Endothelial cell of umbilical vein (primary cell): ENCODE data around the gene NTNG1.

ENCODE experiments used
- CTCF ChIP-seq, 2 donors: IDR thresholded peaks; 1 replicate in 1 of 2; 2 replicates in 1 of 2; pipeline ENCODE4 v1.5.1; 2011; ENCODE audit warnings: low read length in 2 of 2, mild to moderate bottlenecking in 2 of 2, moderate library complexity in 2 of 2, control low read depth in 1 of 2, inconsistent platforms in 1 of 2, low read depth in 1 of 2; ENCODE audit not compliant: insufficient read depth in 1 of 2; ENCODE audit errors: extremely low read depth in 1 of 2
- EZH2 ChIP-seq: IDR thresholded peaks from 2 replicates; pipeline ENCODE4 v1.6.1; 2012; ENCODE audit warnings: borderline replicate concordance, low read depth, mild to moderate bottlenecking, moderate library complexity, low read length, inconsistent platforms; ENCODE audit not compliant: severe bottlenecking
- FOS ChIP-seq: IDR thresholded peaks from 2 replicates; pipeline ENCODE4 v1.6.1; 2011; ENCODE audit warnings: mild to moderate bottlenecking, low read length, moderate library complexity, borderline replicate concordance; ENCODE audit not compliant: insufficient read depth
- GATA2 ChIP-seq: IDR thresholded peaks from 2 replicates; pipeline ENCODE4 v1.7.0; 2011; ENCODE audit warnings: low read depth, mild to moderate bottlenecking, moderate library complexity, mixed read lengths, low read length; ENCODE audit not compliant: insufficient read length, insufficient read depth
- JUN ChIP-seq: IDR thresholded peaks from 2 replicates; pipeline ENCODE4 v1.6.1; 2011; ENCODE audit warnings: borderline replicate concordance, low read depth; ENCODE audit not compliant: insufficient read length, insufficient read depth
- MAX ChIP-seq: IDR thresholded peaks from 2 replicates; pipeline ENCODE4 v1.6.1; 2011; ENCODE audit not compliant: insufficient read depth, insufficient read length
- POLR2A ChIP-seq: IDR thresholded peaks from 2 replicates; pipeline ENCODE4 v1.6.1; 2012; ENCODE audit warnings: low read depth, mild to moderate bottlenecking, control low read depth, low read length
- POLR2AphosphoS5 ChIP-seq: IDR thresholded peaks from 2 replicates; pipeline ENCODE4 v1.6.1; 2012; ENCODE audit warnings: low read depth, mild to moderate bottlenecking, control low read depth, low read length, moderate library complexity; ENCODE audit not compliant: insufficient read depth

- TF ChIP-seq CTCF (IDR thresholded peaks at IDR 0.05; ENCODE audit: extremely low read depth in 1 of 2, insufficient read depth in 1 of 2, low read depth in 1 of 2, low read length in 2 of 2) (no peak), EZH2 (no peak), JUN (no peak), MAX (no peak), POLR2AphosphoS5 (no peak), POLR2A (no peak), FOS (no peak), GATA2 (no peak)
Measured at GRCh38 chr1:107272321-107272720, 131.5 kb downstream of the NTNG1 start.
